DMS 273 (cell line): ENCODE measurements around the gene DHRS1.

Experiments used
- DNase-seq: peaks from one replicate; lab custom pipeline; 2025; ENCODE audit not compliant: unreplicated experiment; lab: John Stamatoyannopoulos, UW

The DHRS1 gene

GRCh38 chr14:24329073-24329663, 29.6 kb upstream of the DHRS1 start:
- DNase-seq: no peak

- DNase-seq: peak; percentile 27
Measured at GRCh38 chr14:24327914-24328313, 28.3 kb upstream of the DHRS1 start.

- no peak for DNase-seq
Measured at GRCh38 chr14:24327303-24327702, 27.7 kb upstream of the DHRS1 start.

- DNase-seq: no peak
Measured at GRCh38 chr14:24325963-24326362, 26.4 kb upstream of the DHRS1 start.

GRCh38 chr14:24325041-24325530, 25.5 kb upstream of the DHRS1 start:
- DNase-seq: no peak

GRCh38 chr14:24324024-24324423, 24.4 kb upstream of the DHRS1 start:
- no peak for DNase-seq

- DNase-seq: no peak
Measured at GRCh38 chr14:24323341-24323740, 23.8 kb upstream of the DHRS1 start.

GRCh38 chr14:24322672-24323071, 23.1 kb upstream of the DHRS1 start:
- DNase-seq: no peak

- DNase-seq: no peak
Measured at GRCh38 chr14:24321212-24321975, 21.8 kb upstream of the DHRS1 start.

GRCh38 chr14:24317141-24317928, 17.8 kb upstream of the DHRS1 start:
- DNase-seq: no peak

GRCh38 chr14:24316597-24316950, 17.0 kb upstream of the DHRS1 start:
- DNase-seq: no peak

- DNase-seq: no peak
Measured at GRCh38 chr14:24315807-24316596, 16.4 kb upstream of the DHRS1 start.

- DNase-seq: no peak
Measured at GRCh38 chr14:24315243-24315806, 15.7 kb upstream of the DHRS1 start.

- no peak for DNase-seq
Measured at GRCh38 chr14:24314377-24315193, 15.0 kb upstream of the DHRS1 start.

- DNase-seq: no peak
Measured at GRCh38 chr14:24313913-24314312, 14.3 kb upstream of the DHRS1 start.

- DNase-seq: no peak
Measured at GRCh38 chr14:24312736-24313507, 13.3 kb upstream of the DHRS1 start.

- no peak for DNase-seq
Measured at GRCh38 chr14:24311837-24312615, 12.4 kb upstream of the DHRS1 start.
